Left lung (tissue), 10 donors: ENCODE data around the gene CEMIP2. TPM values are rescaled to one million over a fixed set of nuclear protein-coding genes. Genes with fewer than 3 reads are reported as not detected.

Source experiments
- ATAC-seq: fragments of 200-7000 bp; cut with Tn5 transposase; one replicate; pipeline ENCODE4 v1.9.1; 2020; ENCODE audit warnings: moderate library complexity
- DNase-seq, 4 donors: peaks; one replicate each; pipeline ENCODE4 v3.0.0-alpha.2; 2013 to 2020
- H3K27ac ChIP-seq, 2 donors: fragments of 200-600 bp; sonication (generic) in 1 of 2; one replicate each; pipeline versions ENCODE4 v1.5.0 to v1.8.0; 2020 to 2021
- H3K27me3 ChIP-seq, 2 donors: fragments of 200-600 bp; sonication (generic) in 1 of 2; one replicate each; pipeline versions ENCODE4 v1.5.0 to v1.8.0; 2020 to 2021
- H3K36me3 ChIP-seq, 2 donors: fragments of 200-600 bp; sonication (generic) in 1 of 2; one replicate each; pipeline versions ENCODE4 v1.5.0 to v1.8.0; 2020 to 2021
- H3K4me1 ChIP-seq, 2 donors: fragments of 200-600 bp; one replicate each; pipeline ENCODE4 v1.8.0; 2021
- H3K4me3 ChIP-seq, 2 donors: fragments of 200-600 bp; sonication (generic) in 1 of 2; one replicate each; pipeline versions ENCODE4 v1.5.0 to v1.8.0; 2020 to 2021; ENCODE audit warnings: mild to moderate bottlenecking in 1 of 2
- H3K9me3 ChIP-seq, 2 donors: fragments of 200-600 bp; sonication (generic) in 1 of 2; one replicate each; pipeline versions ENCODE4 v1.5.0 to v1.8.0; 2020 to 2021
- CTCF ChIP-seq, 2 donors: fragments of 200-600 bp; sonication (generic) in 1 of 2; IDR thresholded peaks; one replicate each; pipeline versions ENCODE4 v1.5.0 to v1.8.0; 2021; ENCODE audit warnings: antibody characterized with exemption in 2 of 2
- intact Hi-C, 2 donors: fragments of 100-400 bp; cut with DNase I; formaldehyde crosslinking; loops; one replicate each; pipeline versions ENCODE4 v1.11.2 to v1.14.2; 2022
- polyA plus RNA-seq, 6 donors: library from polyadenylated mRNA; unstranded; fragments of 120-200 nt; gene quantifications; one replicate each; pipeline ENCODE4 v1.2.1, GENCODE V29; 2013; ENCODE audit not compliant: insufficient read length in 6 of 6
- total RNA-seq, 2 donors: library from RNA; stranded (reverse); fragmentation: NEBNext Ultra II Directional; extraction: Animal tissue kit (Norgen Biotek cat#: 25700); gene quantifications; one replicate each; pipeline ENCODE4 v1.2.1, GENCODE V29; 2021
- donor health status: DM: no; HTN: yes; CAD: no.
- donor health status: DM: no; HTN: no; CAD: no.

Gene CEMIP2
- total and polyA plus RNA-seq, 8 donors = 48.0 to 111 (median 54.4) TPM

- intact Hi-C loops = no loop called here
- no peak overlapping the region for H3K4me3 ChIP-seq
- no peaks in the 10 kb centered on the region for H3K27me3 ChIP-seq
- TF ChIP-seq CTCF (IDR thresholded peaks at IDR 0.05) = no peak
- no peaks in the 10 kb centered on the region for H3K4me1 ChIP-seq
- H3K36me3 ChIP-seq = no peaks in the 10 kb centered on the region
- no peak overlapping the region for H3K27ac ChIP-seq
- DNase-seq = no peak
- no peak for ATAC-seq
- H3K9me3 ChIP-seq = no peaks in the 10 kb centered on the region
Observed at GRCh38 chr9:71790296-71790695, 22.0 kb upstream of the CEMIP2 start.

GRCh38 chr9:71783120-71783523, 14.8 kb upstream of the CEMIP2 start:
- DNase-seq (peak in 1 of 4 donors; percentile 46), ATAC-seq (peak; percentile 61)

GRCh38 chr9:71781391-71781790, 13.1 kb upstream of the CEMIP2 start:
- H3K9me3 ChIP-seq = no peaks in the 10 kb centered on the region
- intact Hi-C loops = no loop called here
- no peaks in the 10 kb centered on the region for H3K4me1 ChIP-seq
- no peak overlapping the region for H3K27ac ChIP-seq
- DNase-seq (no peak), ATAC-seq (no peak)
- TF ChIP-seq CTCF (IDR thresholded peaks at IDR 0.05) = no peak
- no peaks in the 10 kb centered on the region for H3K36me3 ChIP-seq
- no peaks in the 10 kb centered on the region for H3K27me3 ChIP-seq
- no peak overlapping the region for H3K4me3 ChIP-seq

More at GRCh38 chr9:71783120-71783523, 14.8 kb upstream of the CEMIP2 start:
- no peak overlapping the region for H3K27ac ChIP-seq
- H3K4me3 ChIP-seq = no peak overlapping the region
- intact Hi-C loops = no loop called here
- H3K27me3 ChIP-seq = no peaks in the 10 kb centered on the region
- no peak for TF ChIP-seq CTCF (IDR thresholded peaks at IDR 0.05)
- H3K9me3 ChIP-seq = no peaks in the 10 kb centered on the region
- H3K36me3 ChIP-seq = no peaks in the 10 kb centered on the region
- no peaks in the 10 kb centered on the region for H3K4me1 ChIP-seq

- Histone ChIP-seq H3K27ac (no peak overlapping the region), H3K4me1 (no peaks in the 10 kb centered on the region), H3K27me3 (no peaks in the 10 kb centered on the region), H3K4me3 (no peak overlapping the region), H3K9me3 (no peaks in the 10 kb centered on the region), H3K36me3 (no peaks in the 10 kb centered on the region)
- intact Hi-C loops = no loop called here
- TF ChIP-seq CTCF (IDR thresholded peaks at IDR 0.05) = no peak
- ATAC-seq (no peak), DNase-seq (no peak)
Observed at GRCh38 chr9:71780953-71781352, 12.6 kb upstream of the CEMIP2 start.

GRCh38 chr9:71778085-71778484, 9.8 kb upstream of the CEMIP2 start:
- H3K4me3 ChIP-seq = no peak overlapping the region
- H3K36me3 ChIP-seq = no peaks in the 10 kb centered on the region
- intact Hi-C loops = no loop called here
- no peaks in the 10 kb centered on the region for H3K27me3 ChIP-seq
- no peak for TF ChIP-seq CTCF (IDR thresholded peaks at IDR 0.05)
- DNase-seq = no peak
- no peaks in the 10 kb centered on the region for H3K9me3 ChIP-seq
- H3K4me1 ChIP-seq = no peaks in the 10 kb centered on the region
- ATAC-seq = peak; percentile 31
- no peak overlapping the region for H3K27ac ChIP-seq
